NCI-H345 (cell line): ENCODE data around the gene SYNPR.

Experiments used
- DNase-seq: peaks from one replicate; lab custom pipeline; 2025; lab: John Stamatoyannopoulos, UW

The SYNPR gene

GRCh38 chr3:63308072-63308471 lies 30.0 kb downstream of the SYNPR start:
- DNase-seq, result no peak

GRCh38 chr3:63309768-63310167 lies 31.7 kb downstream of the SYNPR start:
- no peak for DNase-seq

- DNase-seq, result no peak
Observed at GRCh38 chr3:63323766-63324165, 45.7 kb downstream of the SYNPR start.

- no peak for DNase-seq
Observed at GRCh38 chr3:63324621-63325020, 46.5 kb downstream of the SYNPR start.

- DNase-seq, result no peak
Observed at GRCh38 chr3:63325386-63325785, 47.3 kb downstream of the SYNPR start.

GRCh38 chr3:63328365-63328764 lies 50.3 kb downstream of the SYNPR start:
- DNase-seq, result no peak

GRCh38 chr3:63331520-63331919 lies 53.4 kb downstream of the SYNPR start:
- DNase-seq, result no peak

- no peak for DNase-seq
Observed at GRCh38 chr3:63333815-63334214, 55.7 kb downstream of the SYNPR start.

- DNase-seq, result no peak
Observed at GRCh38 chr3:63338351-63338750, 60.2 kb downstream of the SYNPR start.

- peak; percentile 96 for DNase-seq
Observed at GRCh38 chr3:63343674-63344073, 65.6 kb downstream of the SYNPR start.

GRCh38 chr3:63344661-63345060 lies 66.6 kb downstream of the SYNPR start:
- DNase-seq, result no peak

- DNase-seq, result peak; percentile 53
Observed at GRCh38 chr3:63349583-63350573, 71.8 kb downstream of the SYNPR start.

- peak; percentile 42 for DNase-seq
Observed at GRCh38 chr3:63351159-63352007, 73.3 kb downstream of the SYNPR start.

GRCh38 chr3:63352008-63352279 lies 73.8 kb downstream of the SYNPR start:
- DNase-seq, result no peak

GRCh38 chr3:63353383-63353782 lies 75.3 kb downstream of the SYNPR start:
- no peak for DNase-seq

- DNase-seq, result peak; percentile 22
Observed at GRCh38 chr3:63354160-63354559, 76.1 kb downstream of the SYNPR start.

- no peak for DNase-seq
Observed at GRCh38 chr3:63355809-63356208, 77.7 kb downstream of the SYNPR start.

GRCh38 chr3:63364495-63364894 lies 86.4 kb downstream of the SYNPR start:
- no peak for DNase-seq

- DNase-seq, result no peak
Observed at GRCh38 chr3:63364910-63365309, 86.8 kb downstream of the SYNPR start.

- DNase-seq, result no peak
Observed at GRCh38 chr3:63365671-63366070, 87.6 kb downstream of the SYNPR start.

GRCh38 chr3:63370094-63370493 lies 92.0 kb downstream of the SYNPR start:
- no peak for DNase-seq

- no peak for DNase-seq
Observed at GRCh38 chr3:63383040-63383439, 104.9 kb downstream of the SYNPR start.

- no peak for DNase-seq
Observed at GRCh38 chr3:63384382-63384781, 106.3 kb downstream of the SYNPR start.
